ENCODE measurements around the gene CP. TPM values are rescaled to one million over a fixed set of nuclear protein-coding genes. Genes with fewer than 3 reads are reported as not detected.

CP gene
- total RNA-seq, 1 donor from 2014 or later: not detected

GRCh38 chr3:149186721-149187120, 34.9 kb downstream of the CP start:
- intact Hi-C loops (cut with micrococcal nuclease): no loop called here

GRCh38 chr3:149186219-149186618, 35.4 kb downstream of the CP start:
- intact Hi-C loops (cut with micrococcal nuclease): no loop called here

GRCh38 chr3:149181182-149181581, 40.4 kb downstream of the CP start:
- intact Hi-C loops (cut with micrococcal nuclease): no loop called here

- intact Hi-C loops (cut with micrococcal nuclease): no loop called here
Measured at GRCh38 chr3:149180057-149180573, 41.5 kb downstream of the CP start.

GRCh38 chr3:149179220-149179619, 42.4 kb downstream of the CP start:
- intact Hi-C loops (cut with micrococcal nuclease): no loop called here

DNA sequence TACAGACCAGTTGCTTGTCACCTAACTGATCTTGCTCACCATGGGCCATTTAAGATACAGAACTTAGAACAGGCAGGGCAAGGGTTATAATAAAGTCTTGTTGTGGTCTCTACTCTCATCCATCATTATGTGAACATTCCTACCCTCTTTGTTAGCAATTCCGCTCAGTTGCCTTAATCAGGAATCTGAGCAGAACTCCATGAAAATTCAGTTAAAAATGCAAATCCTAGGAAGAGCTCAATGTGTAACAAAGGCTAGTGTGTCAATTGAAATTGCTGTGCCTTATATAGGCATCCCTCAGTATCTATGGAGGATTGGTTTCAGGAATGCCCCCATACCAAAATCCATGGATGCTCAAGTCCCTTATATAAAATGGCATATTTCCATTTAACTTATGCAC, 44.5 kb downstream of the CP start:
- intact Hi-C loops (cut with micrococcal nuclease): no loop called here

GRCh38 chr3:149174901-149175300, 46.7 kb downstream of the CP start:
- intact Hi-C loops (cut with micrococcal nuclease): no loop called here

DNA sequence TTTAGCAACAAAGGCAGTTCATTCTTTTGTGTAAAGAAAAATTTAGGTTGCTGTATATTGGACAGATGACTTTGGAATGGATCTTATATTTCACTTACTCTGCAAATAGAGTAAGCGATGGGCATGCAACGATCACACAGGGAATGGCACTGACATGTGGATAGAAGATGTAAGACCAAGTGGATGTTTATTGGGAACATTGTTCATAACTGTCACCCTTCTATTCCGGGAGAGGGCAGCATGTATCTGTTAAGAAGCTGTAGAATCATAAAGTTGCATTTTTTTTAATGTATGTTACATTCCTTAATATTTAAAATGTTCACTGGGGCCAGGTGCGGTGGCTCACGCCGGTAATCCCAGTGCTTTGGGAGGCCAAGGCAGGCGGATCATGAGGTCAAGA, 51.0 kb downstream of the CP start:
- intact Hi-C loops (cut with micrococcal nuclease): no loop called here

DNA sequence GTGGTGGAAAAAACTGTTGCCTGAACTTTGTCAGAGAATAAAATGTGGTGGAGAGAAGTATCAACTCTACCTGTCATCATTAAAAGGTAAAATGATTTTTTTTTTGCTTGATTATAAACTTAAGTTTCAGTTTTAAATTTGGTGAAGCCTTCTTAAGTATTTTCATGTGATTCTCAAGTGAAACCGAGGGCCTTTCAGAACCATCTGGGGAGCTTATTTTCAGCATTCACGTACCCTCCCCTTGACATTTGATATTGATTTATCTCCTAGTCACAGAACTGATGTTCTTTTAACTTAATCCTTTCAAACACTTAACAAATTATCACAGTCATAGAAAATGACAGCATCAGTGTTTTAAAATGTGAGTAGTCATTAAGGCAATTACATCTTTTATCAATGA, 53.7 kb downstream of the CP start:
- intact Hi-C loops (cut with micrococcal nuclease): no loop called here

GRCh38 chr3:149163066-149163465, 58.6 kb downstream of the CP start:
- intact Hi-C loops (cut with micrococcal nuclease): no loop called here

- intact Hi-C loops (cut with micrococcal nuclease): no loop called here
Measured at GRCh38 chr3:149162007-149162406, 59.6 kb downstream of the CP start.

- intact Hi-C loops (cut with micrococcal nuclease): no loop called here
Measured at GRCh38 chr3:149160754-149161300, 60.8 kb downstream of the CP start.

- intact Hi-C loops (cut with micrococcal nuclease): no loop called here
Measured at GRCh38 chr3:149153402-149153801, 68.2 kb downstream of the CP start.

DNA sequence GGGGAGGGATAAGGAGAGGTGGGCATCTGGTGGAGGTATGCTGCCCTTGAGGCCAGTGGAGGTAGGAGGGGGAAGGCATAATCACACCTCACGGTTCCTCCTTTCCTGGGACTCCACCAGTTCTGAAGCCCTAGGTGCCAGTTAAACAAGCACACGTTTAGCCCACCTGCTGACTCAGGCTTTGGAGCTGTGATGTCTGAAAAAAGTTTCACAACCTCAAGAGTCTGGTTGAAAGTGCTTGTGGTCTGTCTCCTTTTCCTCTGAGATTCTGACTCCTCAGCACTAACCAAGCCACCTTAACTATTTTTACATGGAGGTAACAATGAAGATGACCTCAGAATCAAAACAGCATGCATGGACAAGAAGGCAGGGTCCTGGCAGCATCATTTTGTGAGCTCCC, 69.2 kb downstream of the CP start:
- intact Hi-C loops (cut with micrococcal nuclease): no loop called here

DNA sequence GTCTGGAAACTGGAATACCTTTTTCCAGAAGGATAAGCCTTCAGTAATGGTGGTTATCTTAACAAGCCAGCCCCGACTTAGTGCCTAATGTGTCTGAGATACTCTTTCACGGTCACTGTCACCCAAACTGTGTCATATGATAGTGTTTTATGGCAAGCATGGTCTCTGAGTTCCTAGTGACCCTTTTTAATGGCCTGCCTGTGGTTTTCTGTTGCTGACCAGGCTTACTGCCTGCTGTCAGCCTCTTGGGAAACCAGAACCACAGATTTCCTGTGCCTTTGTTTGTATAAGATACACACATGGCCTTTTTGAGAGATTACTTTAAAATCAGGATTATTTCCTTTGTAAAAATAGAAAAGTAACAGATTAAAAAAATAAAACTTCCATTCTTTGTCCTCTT, 69.8 kb downstream of the CP start:
- intact Hi-C loops (cut with micrococcal nuclease): no loop called here

DNA sequence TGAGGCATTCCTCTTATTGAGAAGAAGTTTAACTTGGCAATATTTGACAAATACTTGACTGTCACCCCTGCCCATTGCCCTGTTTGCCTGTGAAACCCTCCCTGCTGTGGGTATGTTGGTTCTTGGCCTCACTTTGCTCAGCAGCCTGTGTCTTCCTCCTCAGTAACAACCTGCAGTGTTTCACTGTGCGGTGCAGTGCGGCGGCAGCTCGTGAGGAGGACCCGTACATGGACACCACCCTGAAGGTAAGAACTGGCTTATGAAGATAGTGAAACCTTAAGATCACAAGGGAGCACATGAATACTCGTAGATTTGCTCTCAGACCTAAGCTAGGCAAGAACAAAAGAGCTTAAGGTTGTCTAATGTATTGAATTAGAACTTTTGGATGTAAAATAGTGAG, 71.2 kb downstream of the CP start:
- intact Hi-C loops (cut with micrococcal nuclease): no loop called here

- intact Hi-C loops (cut with micrococcal nuclease): loop anchor here (2.0 kb wide), 1 partner anchor 15 kb away; no protein-coding TSS in a partner anchor
Measured at GRCh38 chr3:149145974-149146373, 75.7 kb downstream of the CP start.

GRCh38 chr3:149145356-149145755, 76.3 kb downstream of the CP start:
- intact Hi-C loops (cut with micrococcal nuclease): no loop called here

DNA sequence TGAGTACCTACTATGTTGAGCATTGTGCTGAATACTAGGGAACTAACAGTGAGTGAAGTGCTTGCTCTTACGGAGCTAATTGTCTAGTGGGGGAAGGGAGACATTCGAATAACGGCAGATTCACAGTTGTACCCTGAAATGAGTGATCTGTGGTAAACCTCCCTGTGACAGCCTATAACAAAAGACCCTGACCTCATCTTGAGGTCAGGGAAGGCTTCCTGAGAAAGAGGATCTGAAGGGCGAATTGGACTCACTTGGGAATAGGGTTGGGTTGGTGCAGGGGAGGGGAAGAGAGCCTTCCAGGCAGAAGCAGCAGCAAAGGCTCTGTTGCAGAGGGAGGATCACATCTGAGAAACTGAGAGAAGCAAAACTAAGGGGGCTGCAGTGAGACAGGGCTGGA, 78.9 kb downstream of the CP start:
- intact Hi-C loops (cut with micrococcal nuclease): no loop called here

GRCh38 chr3:149134575-149134974, 87.1 kb downstream of the CP start:
- intact Hi-C loops (cut with micrococcal nuclease): no loop called here

- intact Hi-C loops (cut with micrococcal nuclease): loop anchor here (2.0 kb wide), 1 partner anchor 15 kb away; no protein-coding TSS in a partner anchor
Measured at GRCh38 chr3:149131589-149131988, 90.0 kb downstream of the CP start.

- intact Hi-C loops (cut with micrococcal nuclease): loop anchor here (1.0 to 10.0 kb wide), 9 partner anchors 17 to 1278 kb away; partner anchors contain the start of genes COMMD2, GYG1, HLTF and RNF13
Measured at GRCh38 chr3:149129326-149130205, 92.1 kb downstream of the CP start, which contains the start of gene HPS3. TSS of gene HPS3 (plus strand) at chr3:149129638. CDS start at chr3:149129724, 86 bp downstream.

Data from T-helper 2 cell treated with Interferon-gamma antibody and Interleukin-4, amounts not matched to agents 100 ng/mL and 5 ng/mL, for 36 hours (primary cell).